Chondrocyte (in vitro differentiated cells): ENCODE data around the gene CKAP2. TPM values are rescaled to one million over a fixed set of nuclear protein-coding genes. Genes with fewer than 3 reads are reported as not detected.
A peak's percentile ranks its signal among the peaks of the same experiment; 100 is the strongest.

Experiments
- DNase-seq: peaks from one replicate; pipeline ENCODE4 v3.0.0; 2021; ENCODE audit warnings: mixed read lengths, low spot score
- H3K27ac Mint-ChIP-seq: one replicate; pipeline ENCODE4 v1.8.0; 2021; ENCODE audit warnings: mild to moderate bottlenecking, moderate library complexity, mixed read lengths; ENCODE audit not compliant: unreplicated experiment
- H3K27me3 Mint-ChIP-seq: 2 replicates; pipeline ENCODE4 v1.8.0; 2021; ENCODE audit warnings: low read depth, mixed read lengths
- H3K36me3 Mint-ChIP-seq: 2 replicates; pipeline ENCODE4 v1.8.0; 2021; ENCODE audit warnings: low read depth, mixed read lengths
- H3K4me1 Mint-ChIP-seq: 2 replicates; pipeline ENCODE4 v1.8.0; 2021; ENCODE audit warnings: low read depth, mild to moderate bottlenecking, mixed read lengths
- H3K4me3 Mint-ChIP-seq: one replicate; pipeline ENCODE4 v1.8.0; 2021; ENCODE audit warnings: mild to moderate bottlenecking, moderate library complexity, mixed read lengths; ENCODE audit not compliant: unreplicated experiment
- H3K9me3 Mint-ChIP-seq: 2 replicates; pipeline ENCODE4 v1.8.0; 2021; ENCODE audit warnings: low read depth, mixed read lengths
- CTCF ChIP-seq: fragments of 200-600 bp; sonication (generic); IDR thresholded peaks from 2 replicates; pipeline ENCODE4 v1.5.0; 2021; ENCODE audit warnings: antibody characterized with exemption, mild to moderate bottlenecking, moderate library complexity
- total RNA-seq: library from RNA; stranded (reverse); gene quantifications from 3 replicates; pipeline ENCODE4 v1.2.1, GENCODE V29; 2021

CKAP2 gene
- total RNA-seq, 1 donor from 2014 or later, result 27.9 TPM

- H3K27me3 Mint-ChIP-seq, result no peaks in the 10 kb centered on the region
- peaks cover 1% of the 10 kb centered on the region for H3K36me3 Mint-ChIP-seq
- peaks cover 30% of the 10 kb centered on the region for H3K4me1 Mint-ChIP-seq
- no peaks in the 10 kb centered on the region for H3K9me3 Mint-ChIP-seq
- H3K4me3 Mint-ChIP-seq, result no peak overlapping the region
- no peak for DNase-seq
- no peak overlapping the region for H3K27ac Mint-ChIP-seq
- no peak for TF ChIP-seq CTCF
These were observed 7.3 kb upstream of the CKAP2 start for GRCh38 chr13:52447815-52448552.

- Mint-ChIP-seq H3K36me3 (peaks cover 1% of the 10 kb centered on the region), H3K27me3 (no peaks in the 10 kb centered on the region), H3K27ac (peak overlapping the region; percentile 94), H3K4me3 (peak overlapping the region; percentile 84), H3K4me1 (peaks cover 36% of the 10 kb centered on the region), H3K9me3 (no peaks in the 10 kb centered on the region)
- no peak for TF ChIP-seq CTCF
- no peak for DNase-seq
These were observed 5.8 kb upstream of the CKAP2 start for GRCh38 chr13:52449331-52450011.

- peak; percentile 100 for TF ChIP-seq CTCF
- Mint-ChIP-seq H3K27me3 (no peaks in the 10 kb centered on the region), H3K27ac (peak within 1 kb of the TSS; percentile 95), H3K36me3 (peaks cover under 1% of the 10 kb centered on the region), H3K4me1 (peaks cover 40% of the 10 kb centered on the region), H3K9me3 (no peaks in the 10 kb centered on the region), H3K4me3 (peak within 1 kb of the TSS; percentile 84)
- peak; percentile 97 for DNase-seq
These were observed 5.1 kb upstream of the CKAP2 start, which contains the start of gene VPS36 for GRCh38 chr13:52450012-52450792. TSS of gene VPS36 (minus strand) at chr13:52450634. CDS start at chr13:52450594, 40 bp downstream.

- Mint-ChIP-seq H3K4me1 (peaks cover 40% of the 10 kb centered on the region), H3K27ac (peak overlapping the region; percentile 29), H3K27me3 (no peaks in the 10 kb centered on the region), H3K4me3 (peak overlapping the region; percentile 84), H3K36me3 (no peaks in the 10 kb centered on the region), H3K9me3 (no peaks in the 10 kb centered on the region)
- no peak for TF ChIP-seq CTCF
- no peak for DNase-seq
These were observed 4.5 kb upstream of the CKAP2 start for GRCh38 chr13:52450793-52451116.
